GM12892 (cell line): ENCODE results near the gene USP44.

Experiments
- POLR2A ChIP-seq: IDR thresholded peaks from 2 replicates; pipeline ENCODE4 v1.6.1; 2011; ENCODE audit warnings: low read depth, low read length, control low read depth
- POLR2AphosphoS5 ChIP-seq: IDR thresholded peaks from 2 replicates; pipeline ENCODE4 v1.6.1; 2011; ENCODE audit warnings: low read depth, low read length, control low read depth

GRCh38 chr12:95554532-95555071 is 3.3 kb upstream of the USP44 start:
- TF ChIP-seq POLR2A, result no peak
- TF ChIP-seq POLR2AphosphoS5, result no peak
